Activated CD4-positive, CD25-positive, alpha-beta regulatory T cell treated with anti-CD3 and anti-CD28 coated beads, Interleukin-2, amount 50 U/mL, for 16 hours (primary cell): Measurements from ENCODE around the gene STK11.

ENCODE experiments used
- DNase-seq: peaks from one replicate; pipeline ENCODE4 v3.0.0-alpha.2; 2020; ENCODE audit warnings: low read depth, low spot score

Gene STK11

GRCh38 chr19:1250437-1251260 is 45.1 kb downstream of the STK11 start:
- DNase-seq, result no peak

GRCh38 chr19:1251330-1252220 is 46.0 kb downstream of the STK11 start:
- no peak for DNase-seq

DNA sequence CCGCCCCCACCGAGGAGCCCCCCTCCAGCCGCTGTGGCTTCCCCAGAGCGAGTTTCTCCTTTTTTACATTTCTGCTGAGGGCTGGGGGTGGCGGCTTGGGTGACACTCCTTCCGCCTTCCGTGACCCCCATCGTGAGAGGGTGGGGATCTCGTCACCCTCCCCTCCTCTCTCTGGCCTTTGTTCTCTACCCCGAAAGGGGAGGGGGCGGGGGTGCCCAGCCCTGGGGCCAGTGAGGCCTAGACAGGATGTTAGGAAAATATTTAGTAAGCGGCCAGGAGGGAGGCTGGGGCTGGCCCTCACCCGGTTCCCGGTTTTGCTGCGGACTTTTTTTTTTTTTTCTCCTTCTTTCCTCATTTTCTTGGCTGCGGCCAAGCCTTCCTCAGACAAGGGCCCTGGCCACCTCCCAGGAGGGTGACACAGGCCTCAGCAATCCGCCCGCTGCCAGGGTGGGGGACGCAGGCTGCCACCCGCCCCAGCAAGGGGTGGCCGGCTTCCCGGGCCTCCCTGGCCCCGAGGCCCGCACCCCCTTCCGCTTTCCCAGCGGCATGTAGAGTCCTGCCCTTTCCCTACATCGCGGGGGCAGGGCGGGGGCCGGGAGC is 46.7 kb downstream of the STK11 start:
- no peak for DNase-seq

DNA sequence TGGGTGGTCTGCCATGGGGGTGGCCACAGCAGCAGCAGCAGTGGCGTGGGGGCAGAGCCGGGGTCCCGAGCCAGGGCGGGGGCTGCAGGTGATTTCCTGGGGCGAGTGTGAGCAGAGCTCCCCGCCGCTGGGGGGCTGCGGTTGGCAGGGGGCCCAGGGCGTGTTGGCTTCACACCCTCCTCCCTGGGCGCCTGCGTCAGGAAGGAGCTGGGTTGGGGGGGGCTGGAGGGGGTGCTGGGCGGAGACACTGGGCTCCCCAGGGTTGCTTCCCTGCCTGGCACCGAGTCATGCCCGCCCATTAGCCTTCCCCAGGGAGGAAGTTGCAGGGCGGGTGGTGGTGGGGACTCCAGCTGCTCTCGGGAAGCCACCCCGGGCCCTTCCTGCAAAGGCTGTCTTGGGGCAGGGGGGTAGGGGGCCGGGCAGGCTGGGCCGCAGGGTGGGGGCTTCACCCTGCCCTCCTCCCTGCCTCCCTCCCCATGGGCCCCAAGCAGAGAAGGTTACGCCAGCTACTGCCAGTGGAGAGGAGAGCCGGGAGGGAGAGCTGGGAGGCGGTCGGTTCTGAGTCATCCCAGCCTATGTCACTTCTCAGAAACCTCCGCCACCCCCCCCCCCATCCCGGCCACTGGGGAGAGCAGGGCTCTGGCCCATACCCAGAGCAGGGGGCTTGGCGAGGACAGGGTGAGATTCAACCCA is 47.4 kb downstream of the STK11 start:
- DNase-seq, result no peak

- no peak for DNase-seq
These were observed 48.0 kb downstream of the STK11 start for GRCh38 chr19:1253514-1254080.

GRCh38 chr19:1254081-1254527 is 48.5 kb downstream of the STK11 start:
- DNase-seq, result no peak

- DNase-seq, result no peak
These were observed 49.1 kb downstream of the STK11 start for GRCh38 chr19:1254530-1255185.

DNA sequence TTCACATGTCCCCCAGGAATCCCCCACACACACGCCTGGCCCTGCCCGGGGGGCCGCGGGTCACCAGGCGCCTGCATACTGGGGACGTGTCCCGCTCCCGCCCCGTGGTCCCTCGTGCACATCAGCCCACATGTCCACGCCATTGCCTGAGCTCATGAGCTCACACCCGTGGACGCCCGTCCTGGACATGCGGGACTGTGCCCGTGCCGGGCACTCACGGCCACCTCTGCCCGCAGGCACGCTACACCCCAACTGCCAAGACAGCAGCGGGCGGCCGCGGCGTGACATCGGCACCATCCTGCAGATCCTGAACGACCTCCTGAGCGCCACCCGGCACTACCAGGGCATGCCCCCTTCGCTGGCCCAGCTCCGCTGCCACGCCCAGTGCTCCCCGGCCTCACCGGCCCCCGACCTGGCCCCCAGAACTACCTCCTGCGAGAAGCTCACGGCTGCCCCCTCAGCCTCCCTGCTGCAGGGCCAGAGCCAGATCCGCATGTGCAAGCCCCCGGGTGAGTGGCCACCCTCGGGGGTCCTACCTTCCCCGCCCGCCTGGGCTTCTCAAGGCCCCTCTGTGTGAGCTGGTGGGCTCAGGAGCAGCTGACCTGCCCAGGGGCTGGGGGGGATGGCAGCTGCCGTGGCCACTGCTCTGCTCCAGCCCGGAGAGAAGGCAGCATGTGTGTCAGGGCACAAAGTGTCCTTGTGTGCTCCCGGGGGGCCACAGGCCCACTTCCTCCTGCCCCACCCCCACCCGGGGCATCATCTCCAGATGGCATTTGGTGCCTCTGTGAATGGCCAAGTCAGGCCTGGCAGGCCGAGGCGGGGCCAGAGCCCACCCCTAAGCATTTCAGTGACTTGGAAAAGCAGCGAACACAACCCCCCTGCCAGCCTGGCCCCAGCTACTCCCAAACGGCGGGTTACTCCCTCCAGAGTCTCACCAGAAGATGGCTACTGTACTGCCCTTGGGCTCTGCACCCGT is 49.9 kb downstream of the STK11 start:
- DNase-seq, result no peak

- DNase-seq, result no peak
These were observed 51.3 kb downstream of the STK11 start for GRCh38 chr19:1256646-1257474.

GRCh38 chr19:1257475-1258162 is 52.0 kb downstream of the STK11 start:
- no peak for DNase-seq

GRCh38 chr19:1258163-1258492 is 52.5 kb downstream of the STK11 start:
- DNase-seq, result no peak

GRCh38 chr19:1258707-1259205 is 53.2 kb downstream of the STK11 start:
- DNase-seq, result no peak

- DNase-seq, result no peak
These were observed 53.8 kb downstream of the STK11 start for GRCh38 chr19:1259206-1259875.

DNA sequence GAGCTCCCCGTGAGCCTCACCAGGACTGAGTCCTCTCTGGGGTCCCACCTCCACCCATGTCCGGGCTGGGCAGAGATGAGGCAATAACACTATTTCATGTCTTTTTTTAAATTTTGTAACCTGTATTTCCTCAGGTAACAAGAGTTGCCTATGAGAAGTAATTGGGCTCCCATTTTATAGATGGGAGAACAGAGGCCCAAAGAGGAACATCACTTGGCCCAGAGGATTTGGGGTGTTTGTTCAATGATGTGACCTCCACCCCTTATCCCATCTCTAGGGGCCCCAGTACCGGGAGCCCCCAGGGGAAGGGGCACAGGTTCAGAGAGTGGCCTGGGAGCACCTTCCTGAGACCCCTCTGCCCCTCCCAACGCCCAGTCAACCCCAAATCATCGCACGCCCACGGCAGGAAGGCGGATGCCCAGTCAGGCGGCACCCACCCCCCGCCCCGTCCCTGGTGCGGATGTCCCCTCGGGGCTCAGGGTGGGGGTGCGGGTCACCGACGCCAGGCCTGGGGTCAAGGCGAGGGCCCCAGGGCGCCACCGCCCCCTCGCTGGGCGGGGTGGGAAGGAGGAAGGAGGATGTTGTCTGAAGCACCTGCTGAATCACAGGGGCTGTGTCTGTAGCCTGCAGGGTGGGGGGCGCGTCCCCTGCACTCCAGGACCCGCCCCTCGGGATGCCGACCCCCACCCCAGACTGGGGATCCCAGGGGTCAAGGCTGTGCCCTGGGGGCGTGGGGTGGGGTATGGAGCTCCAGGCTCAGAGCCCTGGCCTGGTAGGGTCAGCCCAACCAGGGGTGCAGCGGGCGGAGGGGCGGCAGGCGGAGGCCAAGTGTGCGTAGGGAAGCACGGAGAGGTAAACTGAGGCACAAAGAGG is 54.5 kb downstream of the STK11 start:
- no peak for DNase-seq

DNA sequence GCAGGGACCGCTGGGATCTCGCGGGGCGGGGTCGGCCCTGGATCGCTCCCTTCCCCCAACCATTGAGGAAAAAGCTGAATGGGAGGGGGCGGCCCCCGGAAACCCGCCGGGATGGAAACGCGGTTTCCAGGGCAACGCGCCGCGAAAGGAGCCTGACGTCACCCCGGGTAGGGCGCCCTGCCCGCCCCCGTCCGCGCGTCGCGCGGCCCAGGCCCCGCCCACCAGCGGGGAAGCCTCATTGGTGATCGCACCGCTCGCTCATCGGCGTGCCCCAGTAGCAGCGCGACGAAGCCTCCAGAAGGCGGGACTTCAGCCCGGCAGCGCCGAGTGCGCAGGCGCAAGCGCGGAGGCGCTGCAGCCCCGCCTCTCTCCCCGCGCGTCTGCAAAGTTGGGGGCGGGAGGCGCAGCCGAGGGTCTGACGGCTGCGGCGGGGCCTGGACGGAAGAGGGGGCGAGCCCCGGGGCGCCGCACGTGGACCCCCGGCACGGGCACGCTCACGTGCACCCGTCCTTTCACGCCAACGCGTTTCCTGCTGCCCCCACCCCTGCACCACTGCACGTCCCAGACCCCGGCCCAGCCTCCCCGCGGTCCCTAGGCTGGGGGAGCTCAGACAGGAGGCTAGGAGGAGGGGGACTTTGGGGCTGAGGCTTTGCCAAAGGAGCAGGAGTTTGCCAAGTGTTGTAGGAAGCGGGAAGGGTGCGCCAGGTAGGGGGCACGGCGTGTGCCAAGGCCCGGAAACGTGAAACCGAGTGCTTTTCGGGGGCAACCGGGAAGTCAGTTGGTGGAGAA is 55.4 kb downstream of the STK11 start:
- peak; percentile 93 for DNase-seq

DNA sequence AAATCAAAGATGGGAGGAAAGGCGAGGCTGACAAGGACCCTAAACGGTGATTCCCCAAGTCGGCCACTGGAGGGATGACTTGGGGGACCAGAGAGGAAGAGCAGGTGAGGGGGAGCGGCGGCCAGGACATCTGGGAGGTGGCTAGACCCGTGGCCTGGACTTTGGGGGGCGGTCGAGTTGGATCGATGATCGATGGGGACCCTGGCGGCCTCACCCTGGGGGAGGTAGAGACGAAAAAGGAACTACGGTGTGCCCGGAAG is 55.9 kb downstream of the STK11 start:
- DNase-seq, result no peak
